ENCODE measurements around the gene HMHB1.

DNA sequence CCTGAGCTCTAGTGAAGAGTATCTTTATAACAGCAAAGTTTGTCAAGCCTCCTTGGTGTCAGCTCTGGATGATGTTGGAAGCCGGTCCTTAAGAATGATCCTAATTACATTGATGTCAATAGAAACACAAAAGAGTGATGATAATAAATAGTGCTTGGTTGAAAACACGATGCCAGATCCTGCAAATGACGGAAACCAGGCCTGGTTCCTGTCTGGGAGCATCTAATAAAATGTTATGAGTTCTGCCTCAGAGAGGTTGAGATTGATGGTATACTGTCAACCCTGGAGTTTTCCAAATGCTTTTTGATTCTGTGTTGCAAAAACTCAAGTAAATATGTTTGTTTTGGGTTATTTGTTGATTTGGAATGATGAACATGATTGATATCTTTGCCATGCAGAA is 23.3 kb downstream of the HMHB1 start:
- TF ChIP-seq, protein P1, sequence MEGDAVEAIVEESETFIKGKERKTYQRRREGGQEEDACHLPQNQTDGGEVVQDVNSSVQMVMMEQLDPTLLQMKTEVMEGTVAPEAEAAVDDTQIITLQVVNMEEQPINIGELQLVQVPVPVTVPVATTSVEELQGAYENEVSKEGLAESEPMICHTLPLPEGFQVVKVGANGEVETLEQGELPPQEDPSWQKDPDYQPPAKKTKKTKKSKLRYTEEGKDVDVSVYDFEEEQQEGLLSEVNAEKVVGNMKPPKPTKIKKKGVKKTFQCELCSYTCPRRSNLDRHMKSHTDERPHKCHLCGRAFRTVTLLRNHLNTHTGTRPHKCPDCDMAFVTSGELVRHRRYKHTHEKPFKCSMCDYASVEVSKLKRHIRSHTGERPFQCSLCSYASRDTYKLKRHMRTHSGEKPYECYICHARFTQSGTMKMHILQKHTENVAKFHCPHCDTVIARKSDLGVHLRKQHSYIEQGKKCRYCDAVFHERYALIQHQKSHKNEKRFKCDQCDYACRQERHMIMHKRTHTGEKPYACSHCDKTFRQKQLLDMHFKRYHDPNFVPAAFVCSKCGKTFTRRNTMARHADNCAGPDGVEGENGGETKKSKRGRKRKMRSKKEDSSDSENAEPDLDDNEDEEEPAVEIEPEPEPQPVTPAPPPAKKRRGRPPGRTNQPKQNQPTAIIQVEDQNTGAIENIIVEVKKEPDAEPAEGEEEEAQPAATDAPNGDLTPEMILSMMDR (IDR thresholded peaks at IDR 0.05; ENCODE audit: low read depth, low read length), result no peak
- no peak for TF ChIP-seq POLR2A (IDR thresholded peaks at IDR 0.05; ENCODE audit: extremely low read depth, insufficient read length)
- TF ChIP-seq, protein P2, sequence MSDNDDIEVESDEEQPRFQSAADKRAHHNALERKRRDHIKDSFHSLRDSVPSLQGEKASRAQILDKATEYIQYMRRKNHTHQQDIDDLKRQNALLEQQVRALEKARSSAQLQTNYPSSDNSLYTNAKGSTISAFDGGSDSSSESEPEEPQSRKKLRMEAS (IDR thresholded peaks at IDR 0.05; ENCODE audit: low read depth, low read length), result no peak

All from NB4 (cell line).